Middle frontal gyrus (tissue), 1 donor: Measurements from ENCODE around the gene UBE2V1.
A peak's percentile ranks its signal among the peaks of the same experiment; 100 is the strongest.
"Not testable (repeated sequence)": the region's sequence is repeated elsewhere in the genome, so short reads cannot be mapped to it uniquely, and the experiment has no call there.

Experiments
- DNase-seq: peaks from one replicate; pipeline ENCODE4 v3.0.0-alpha.2; 2015; ENCODE audit warnings: low spot score; ENCODE audit errors: extremely low spot score

The UBE2V1 gene

DNA sequence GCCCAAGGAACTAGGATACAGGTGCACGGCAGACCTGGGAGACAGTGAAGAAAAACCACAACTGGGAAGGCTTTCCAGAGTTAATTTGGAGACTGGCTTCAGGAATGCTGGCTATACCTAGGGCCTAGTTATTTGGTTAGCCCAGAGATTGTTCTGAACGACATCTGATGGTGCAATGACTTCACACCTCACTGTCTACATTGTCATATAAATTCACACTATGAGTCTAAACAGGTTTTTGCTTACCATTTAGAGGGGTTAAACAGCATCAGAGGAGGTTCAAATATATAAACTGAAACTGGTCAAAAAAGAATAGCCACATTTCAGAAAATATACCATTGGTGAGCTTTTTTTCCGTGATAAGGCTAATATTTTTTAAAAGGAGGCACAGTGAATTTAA, 16.7 kb downstream of the UBE2V1 start:
- DNase-seq: no peak

- no peak for DNase-seq
These were observed 17.4 kb downstream of the UBE2V1 start for GRCh38 chr20:50095476-50096078.

DNA sequence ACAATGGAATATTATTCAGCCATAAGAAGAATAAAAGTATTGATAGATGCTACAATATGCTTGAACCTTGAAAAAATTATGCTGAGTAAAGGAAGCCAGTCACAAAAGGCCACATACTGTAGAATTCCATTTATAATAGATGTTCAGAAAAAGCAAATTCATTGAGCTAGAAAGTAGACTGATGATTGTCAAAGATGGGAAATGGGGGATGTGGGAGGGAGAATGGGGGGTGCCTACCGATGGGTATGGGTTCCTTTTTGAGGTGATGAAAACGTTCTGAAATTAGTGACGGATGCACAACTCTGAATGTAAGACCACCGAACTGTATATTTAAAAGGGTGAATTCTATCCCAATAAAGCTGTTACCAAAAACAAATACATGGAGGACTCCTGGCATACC, 18.4 kb downstream of the UBE2V1 start:
- no peak for DNase-seq

DNA sequence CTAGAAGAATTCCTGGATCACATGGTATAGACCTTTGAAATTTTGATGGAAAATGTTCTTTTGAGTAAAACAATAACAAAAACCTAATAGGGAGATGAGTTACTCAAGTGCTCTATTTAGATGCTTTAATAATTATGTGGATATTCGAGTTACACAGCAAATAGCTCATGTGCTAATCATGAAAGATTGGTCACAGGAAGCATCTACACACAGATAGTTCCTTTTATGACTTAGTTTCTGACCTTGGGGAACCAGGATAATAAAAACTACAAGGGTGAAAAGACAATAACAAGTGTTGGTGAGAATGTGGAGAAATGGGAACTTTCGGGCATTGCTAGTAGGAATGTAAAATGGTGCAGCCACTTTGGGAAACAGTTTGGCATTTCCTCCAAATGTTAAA, 19.7 kb downstream of the UBE2V1 start:
- no peak for DNase-seq

GRCh38 chr20:50092436-50092835, 20.5 kb downstream of the UBE2V1 start:
- DNase-seq: no peak

DNA sequence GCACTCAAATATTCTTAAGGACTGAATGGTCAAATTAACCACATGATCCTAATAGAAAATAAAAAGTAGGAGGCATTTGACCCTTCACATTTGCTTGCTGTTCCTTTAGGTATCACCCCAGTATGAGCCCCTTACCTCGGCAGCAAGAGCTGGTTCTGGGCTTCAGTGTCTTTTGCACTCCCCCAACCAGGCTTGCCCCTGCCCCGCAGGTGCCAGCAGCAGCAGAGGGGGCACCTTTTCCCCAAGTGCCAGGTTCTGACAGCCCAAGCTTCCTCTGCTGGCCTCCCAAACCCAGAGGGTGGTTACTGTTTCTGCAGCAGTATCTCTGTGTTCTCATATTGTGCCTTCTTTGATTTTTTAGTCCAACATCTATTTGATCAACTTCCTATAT, 23.2 kb downstream of the UBE2V1 start:
- no peak for DNase-seq

DNA sequence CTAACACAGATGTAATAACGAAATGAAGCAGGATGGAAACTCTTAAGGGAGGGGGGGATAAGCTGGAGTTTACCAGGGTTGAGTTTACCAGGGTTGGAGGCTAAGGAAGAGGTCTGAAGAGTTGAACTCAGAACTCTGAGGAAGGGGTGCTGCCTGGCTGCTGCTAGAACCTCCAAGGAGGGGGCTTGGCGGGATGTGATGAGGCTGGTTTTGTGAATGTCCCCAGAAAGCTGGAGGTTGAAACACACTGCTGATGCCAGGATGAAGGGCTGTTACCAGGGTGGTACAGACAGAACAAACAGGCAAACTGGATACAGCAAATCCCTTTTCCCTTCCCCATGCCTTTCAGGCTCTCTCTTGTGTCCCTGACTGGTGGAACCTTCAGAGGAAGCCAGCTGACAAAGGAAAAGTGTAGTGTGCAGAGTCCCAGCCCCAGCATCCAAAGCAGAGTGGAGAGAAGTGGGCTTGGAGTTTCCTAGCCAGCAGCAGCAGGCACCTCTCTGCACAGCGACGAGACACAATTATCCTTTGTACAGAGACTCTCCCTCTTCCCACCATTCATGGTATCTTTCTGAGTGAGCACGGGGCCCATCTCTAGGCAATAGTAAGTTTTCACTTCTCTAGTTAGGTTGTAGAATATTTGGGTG, 23.7 kb downstream of the UBE2V1 start:
- no peak for DNase-seq

DNA sequence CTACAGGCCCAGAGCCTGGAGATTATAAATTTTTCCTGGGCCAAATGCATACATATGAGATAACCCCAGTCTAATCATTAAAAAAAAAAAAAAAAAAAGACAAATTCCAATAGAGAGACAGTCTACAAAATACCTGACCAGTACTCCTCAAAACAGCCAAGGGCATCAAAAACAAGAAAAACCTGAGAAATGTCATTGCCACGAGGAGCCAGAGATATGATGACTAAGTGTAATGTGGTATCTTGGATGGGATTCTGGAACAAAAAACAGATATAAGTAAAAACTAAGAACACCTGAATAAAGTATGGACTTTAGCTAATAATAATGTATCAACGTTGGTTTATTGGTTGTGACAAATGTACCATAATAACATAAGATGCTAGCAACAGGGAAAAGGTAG, 24.9 kb downstream of the UBE2V1 start:
- no peak for DNase-seq

DNA sequence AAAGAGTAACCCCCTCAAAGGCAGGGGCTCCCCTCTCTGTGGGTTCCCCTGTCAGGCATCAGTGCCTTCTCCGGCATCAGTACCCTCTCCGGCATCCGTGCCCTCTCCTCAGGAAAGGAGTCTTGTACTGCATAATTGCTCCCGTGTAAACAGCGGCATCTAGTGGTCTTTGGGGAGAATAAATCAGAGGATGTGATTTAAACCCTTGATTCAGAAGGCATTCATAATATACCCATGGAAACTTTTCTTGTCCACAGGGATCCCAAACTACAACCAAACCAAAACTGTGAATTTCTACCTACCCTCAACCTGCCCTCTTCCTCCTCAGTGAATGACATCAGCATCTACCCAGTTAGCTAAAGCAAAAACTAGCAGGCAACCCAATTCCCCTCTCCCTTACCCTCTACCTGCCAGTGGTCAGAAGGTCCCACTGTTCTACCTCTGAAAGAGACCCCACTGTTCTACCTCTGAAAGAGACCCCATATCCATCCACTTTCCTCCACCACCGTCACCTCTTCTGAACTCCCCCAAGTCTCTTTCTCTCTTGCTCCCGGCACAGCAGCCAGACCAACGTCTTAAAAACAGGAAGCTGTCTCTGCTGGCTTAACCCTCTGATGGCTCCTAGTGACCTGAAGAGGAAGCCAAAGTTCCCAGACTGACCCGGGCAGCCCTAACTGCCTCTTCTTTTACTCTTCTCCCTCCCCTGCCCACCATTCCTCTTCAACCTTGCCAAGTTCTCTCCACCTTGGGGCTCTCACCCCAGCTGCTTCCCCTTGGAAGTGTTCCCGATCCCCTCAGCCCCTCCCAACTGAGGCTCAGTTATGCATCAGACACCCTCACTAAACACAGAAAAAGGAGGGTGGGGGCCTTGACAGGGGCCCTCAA, 27.2 kb downstream of the UBE2V1 start:
- DNase-seq: peak; percentile 32

- no peak for DNase-seq
These were observed 27.8 kb downstream of the UBE2V1 start for GRCh38 chr20:50085146-50085480.

DNA sequence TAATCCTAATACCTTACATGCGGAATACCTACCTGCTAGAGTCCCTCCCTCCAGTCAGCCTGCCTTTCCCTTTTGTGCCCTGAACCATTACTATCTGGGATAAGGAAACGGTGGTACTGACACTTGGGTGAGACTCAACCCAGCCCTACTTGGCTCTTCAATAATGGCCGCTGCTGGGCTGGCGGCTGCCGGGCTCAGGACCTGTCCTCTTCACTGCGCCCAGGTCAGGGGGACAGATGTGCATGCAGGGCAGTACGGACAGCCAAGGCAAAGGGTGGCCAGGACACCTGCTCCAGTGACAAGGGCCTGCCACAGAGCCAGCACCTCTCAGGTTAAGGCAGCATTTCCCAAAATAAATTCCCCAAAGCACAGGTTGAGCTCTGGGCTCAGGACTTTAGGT, 29.9 kb downstream of the UBE2V1 start:
- DNase-seq: no peak

GRCh38 chr20:50082056-50082455, 30.9 kb downstream of the UBE2V1 start:
- not testable (repeated sequence) for DNase-seq

DNA sequence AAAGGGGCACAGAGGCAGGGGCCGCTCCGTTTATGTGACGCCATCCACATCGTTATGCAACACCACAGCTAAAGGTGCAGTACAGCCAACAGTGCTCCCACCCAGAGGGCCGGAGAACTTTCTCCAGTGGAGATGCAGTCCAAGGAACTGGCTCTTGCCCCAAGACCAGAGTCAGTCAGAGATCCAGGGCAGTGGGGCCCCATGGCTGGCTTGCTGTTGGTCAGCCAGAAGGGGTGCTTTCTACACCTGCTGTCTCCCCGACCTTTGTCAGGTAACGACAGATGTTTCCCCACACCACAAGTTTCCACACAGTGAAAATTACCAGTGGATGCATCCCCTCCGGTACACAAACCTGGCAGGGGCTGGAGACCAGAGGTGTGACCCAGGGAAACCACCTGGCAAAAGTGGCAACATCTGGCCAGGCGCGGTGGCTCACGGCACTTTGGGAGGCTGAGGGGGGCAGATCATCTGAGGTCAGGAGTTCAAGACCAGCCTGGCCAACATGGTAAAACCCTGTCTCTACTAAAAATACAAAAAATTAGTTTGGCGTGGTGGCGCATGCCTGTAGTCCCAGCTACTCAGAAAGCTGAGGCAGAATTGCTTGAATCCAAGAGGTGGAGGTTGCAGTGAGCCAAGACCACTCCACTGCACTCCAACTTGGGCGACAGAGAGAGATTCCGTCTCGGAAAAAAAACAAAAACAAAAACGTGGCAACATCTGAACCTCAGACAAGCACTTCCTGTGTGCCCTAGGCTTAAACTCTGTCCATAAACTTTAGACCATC, 34.9 kb downstream of the UBE2V1 start:
- DNase-seq: no peak

DNA sequence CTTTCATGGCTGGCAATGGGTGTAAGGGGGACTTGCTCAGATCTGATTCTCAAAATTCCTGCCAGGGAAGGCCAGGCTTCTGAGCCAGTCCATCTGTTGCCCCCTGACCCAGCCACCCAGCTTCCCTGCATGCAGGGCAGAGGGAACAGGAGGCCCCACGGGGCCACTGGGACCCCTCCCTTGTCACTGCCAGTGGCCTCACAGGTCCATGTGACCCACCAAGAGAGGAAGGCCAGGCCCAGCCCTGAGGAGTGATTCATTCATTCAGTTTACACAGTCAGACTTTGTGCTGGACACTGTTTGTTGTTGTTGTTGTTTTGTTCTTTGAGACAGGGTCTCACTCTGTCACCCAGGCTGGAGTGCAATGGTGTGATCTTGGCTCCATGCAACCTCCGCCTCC, 39.5 kb downstream of the UBE2V1 start:
- DNase-seq: no peak

- peak; percentile 87 for DNase-seq
These were observed 41.7 kb downstream of the UBE2V1 start for GRCh38 chr20:50071039-50071888.

GRCh38 chr20:50070361-50070760, 42.6 kb downstream of the UBE2V1 start:
- DNase-seq: no peak

GRCh38 chr20:50068041-50068651, 44.8 kb downstream of the UBE2V1 start:
- DNase-seq: no peak

DNA sequence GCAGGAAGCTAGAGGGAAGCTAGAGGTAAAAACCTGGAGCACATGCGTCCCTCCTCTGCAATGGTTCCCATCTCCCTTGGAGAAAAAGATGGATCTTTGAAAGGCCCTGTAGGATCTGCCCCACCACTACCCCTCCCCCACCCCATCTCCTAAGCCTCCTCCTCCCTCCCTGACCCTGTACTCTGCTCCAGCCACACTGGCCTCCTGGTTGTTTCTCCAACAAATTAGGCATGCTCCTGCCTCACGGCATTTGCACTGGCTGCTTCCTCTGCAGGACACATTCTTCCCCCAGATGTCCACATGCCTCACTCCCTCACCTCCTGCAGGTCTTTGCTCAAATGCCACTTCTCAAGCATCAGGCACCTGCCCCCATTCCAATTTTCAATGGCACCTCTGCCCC, 45.5 kb downstream of the UBE2V1 start:
- DNase-seq: no peak

GRCh38 chr20:50067018-50067417, 45.9 kb downstream of the UBE2V1 start:
- DNase-seq: no peak

GRCh38 chr20:50066161-50066834, 46.7 kb downstream of the UBE2V1 start:
- DNase-seq: no peak
